IPS-20b (cell line): ENCODE results near the gene CDHR1.

Experiments
- H3K27ac ChIP-seq: one replicate; pipeline ENCODE4 v1.5.1; 2013; ENCODE audit warnings: low read length
- H3K27me3 ChIP-seq: 2 replicates; pipeline ENCODE4 v1.6.1; 2013; ENCODE audit warnings: mild to moderate bottlenecking, low read length, inconsistent platforms; ENCODE audit not compliant: insufficient read depth
- H3K36me3 ChIP-seq: 2 replicates; pipeline ENCODE4 v1.6.1; 2013; ENCODE audit warnings: low read depth, mild to moderate bottlenecking, inconsistent platforms, low read length, moderate library complexity; ENCODE audit not compliant: insufficient read depth
- H3K4me1 ChIP-seq: 2 replicates; pipeline ENCODE4 v1.6.1; 2013; ENCODE audit warnings: mild to moderate bottlenecking, control low read depth, inconsistent platforms, low read length, moderate library complexity; ENCODE audit not compliant: insufficient read depth
- H3K4me3 ChIP-seq: 2 replicates; pipeline ENCODE4 v1.5.1; 2013; ENCODE audit warnings: mild to moderate bottlenecking, low read length, inconsistent platforms
- H3K9ac ChIP-seq: 2 replicates; pipeline ENCODE4 v1.6.1; 2013; ENCODE audit warnings: low read depth, mild to moderate bottlenecking, inconsistent platforms, low read length, moderate library complexity
- H3K9me3 ChIP-seq: 2 replicates; pipeline ENCODE4 v1.6.1; 2013; ENCODE audit warnings: mild to moderate bottlenecking, low read depth, low read length, inconsistent platforms; ENCODE audit not compliant: insufficient read depth

The CDHR1 gene

DNA sequence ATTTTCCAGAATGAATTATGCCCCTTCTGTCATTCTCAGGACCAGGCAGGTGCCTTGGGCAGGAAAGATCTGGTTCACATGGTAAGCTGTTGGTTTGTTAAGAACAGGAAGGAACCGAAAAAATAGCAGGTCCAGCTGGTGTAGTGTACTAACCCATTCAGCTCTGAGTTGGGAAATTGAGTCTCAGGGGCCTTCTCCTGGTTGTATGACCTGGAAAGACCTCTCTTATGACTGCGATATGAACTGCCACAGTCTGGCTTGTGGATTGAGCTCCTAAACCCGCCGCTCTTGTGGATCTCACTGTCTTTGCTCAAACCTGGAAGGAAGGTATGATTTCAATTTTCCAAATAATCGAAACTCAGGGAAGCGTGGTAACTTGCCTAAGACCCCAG is 42.5 kb downstream of the CDHR1 start:
- H3K36me3 ChIP-seq: no peaks in the 10 kb centered on the region
- peaks cover 29% of the 10 kb centered on the region for H3K27me3 ChIP-seq
- no peak overlapping the region for H3K9ac ChIP-seq
- H3K9me3 ChIP-seq: no peaks in the 10 kb centered on the region
- no peaks in the 10 kb centered on the region for H3K4me1 ChIP-seq
- H3K27ac ChIP-seq: no peak overlapping the region
- H3K4me3 ChIP-seq: no peak overlapping the region

DNA sequence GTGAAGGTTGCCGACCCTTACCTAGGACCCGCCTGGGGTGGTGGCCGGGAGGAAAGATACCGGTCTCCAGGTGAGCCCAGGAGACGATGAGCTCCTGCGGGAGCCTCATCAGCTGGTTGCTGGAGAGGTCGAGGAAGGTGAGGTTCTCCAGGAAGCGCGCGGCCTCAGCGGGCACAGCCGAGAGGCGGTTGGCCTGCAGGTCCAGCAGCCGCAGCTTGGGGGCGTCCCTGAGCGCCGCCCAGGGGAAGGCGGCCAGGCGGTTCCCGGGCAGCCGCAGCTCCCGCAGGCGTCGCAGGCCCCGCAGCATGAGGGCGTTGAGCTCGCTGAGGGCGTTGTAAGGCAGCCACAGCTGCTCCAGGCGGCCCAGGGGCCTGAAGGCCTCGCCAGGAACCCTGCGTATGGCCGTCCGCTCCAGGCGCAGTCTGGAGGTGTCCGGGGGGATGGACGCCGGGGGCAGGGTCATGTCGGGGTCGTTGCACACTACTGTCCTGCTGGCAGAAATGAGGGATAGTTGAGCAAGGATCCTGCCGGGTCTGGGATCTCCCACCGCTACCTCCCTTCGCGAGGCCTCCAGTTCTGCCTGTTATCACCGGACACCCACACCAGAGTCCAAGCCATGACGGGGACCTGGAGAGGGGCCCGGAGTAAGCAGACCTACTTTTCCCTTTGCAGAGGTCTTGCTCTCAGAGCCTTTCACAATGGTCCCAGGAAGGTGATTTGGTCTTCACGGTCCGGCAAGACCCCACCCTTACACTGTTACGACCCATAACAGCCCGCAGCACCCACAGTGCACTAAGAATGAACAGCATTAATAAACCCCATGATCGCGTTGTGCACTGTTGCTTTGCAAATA is 43.1 kb downstream of the CDHR1 start:
- H3K27ac ChIP-seq: no peak overlapping the region
- H3K9me3 ChIP-seq: no peaks in the 10 kb centered on the region
- H3K4me1 ChIP-seq: no peaks in the 10 kb centered on the region
- no peaks in the 10 kb centered on the region for H3K36me3 ChIP-seq
- no peak overlapping the region for H3K4me3 ChIP-seq
- H3K9ac ChIP-seq: no peak overlapping the region
- H3K27me3 ChIP-seq: peaks cover 29% of the 10 kb centered on the region

DNA sequence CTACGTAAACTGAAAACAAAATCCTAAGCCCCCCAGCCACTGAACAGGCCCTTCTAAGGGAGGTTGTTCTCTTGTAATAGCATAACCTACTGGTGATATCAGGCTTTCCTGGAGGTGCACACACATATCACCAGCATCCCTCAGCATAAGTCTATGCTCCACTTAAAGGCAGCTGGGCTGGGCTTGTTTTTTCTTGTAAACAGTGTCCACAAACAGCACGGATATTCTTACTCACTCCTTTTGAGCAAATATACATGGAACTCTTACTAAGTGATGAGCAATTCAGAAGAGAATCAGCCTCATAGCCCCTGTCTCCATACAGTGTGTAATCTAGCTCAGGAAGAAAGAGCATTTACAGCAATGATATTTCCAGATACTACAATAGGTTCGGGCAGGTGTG is 44.6 kb downstream of the CDHR1 start:
- Histone ChIP-seq H3K4me3 (no peak overlapping the region), H3K9me3 (no peaks in the 10 kb centered on the region), H3K9ac (no peak overlapping the region), H3K36me3 (no peaks in the 10 kb centered on the region), H3K27me3 (peaks cover 29% of the 10 kb centered on the region), H3K27ac (no peak overlapping the region), H3K4me1 (no peaks in the 10 kb centered on the region)

GRCh38 chr10:84241185-84241790 is 47.0 kb downstream of the CDHR1 start, which contains the start of gene LRIT1:
TSS of gene LRIT1 (minus strand) at chr10:84241546. CDS start at chr10:84241439, 107 bp downstream.
- Histone ChIP-seq H3K4me1 (no peaks in the 10 kb centered on the region), H3K9me3 (no peaks in the 10 kb centered on the region), H3K9ac (no peak within 1 kb of the TSS), H3K27me3 (peaks cover 28% of the 10 kb centered on the region), H3K4me3 (no peak within 1 kb of the TSS), H3K27ac (no peak within 1 kb of the TSS), H3K36me3 (no peaks in the 10 kb centered on the region)

DNA sequence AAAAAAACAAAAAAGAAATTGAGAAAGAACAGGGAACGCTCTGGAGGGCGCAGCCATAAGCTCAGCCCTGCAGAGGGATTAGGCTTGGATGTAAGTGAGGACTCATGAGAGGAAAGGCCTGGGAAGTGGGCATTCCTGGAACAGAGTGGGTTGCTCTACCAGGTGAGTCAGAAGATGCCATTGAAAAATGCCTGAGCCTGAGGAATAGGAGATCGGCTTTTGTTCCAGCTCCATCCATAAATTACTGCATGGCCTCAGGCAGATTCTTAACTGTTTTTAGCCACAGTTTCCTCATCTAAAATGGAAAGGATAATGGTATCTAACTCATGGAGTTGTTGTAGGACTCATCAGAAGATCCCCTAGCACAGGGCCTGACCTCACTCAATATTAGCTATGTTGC is 49.4 kb downstream of the CDHR1 start:
- H3K4me1 ChIP-seq: no peaks in the 10 kb centered on the region
- H3K9ac ChIP-seq: no peak overlapping the region
- no peaks in the 10 kb centered on the region for H3K9me3 ChIP-seq
- H3K36me3 ChIP-seq: no peaks in the 10 kb centered on the region
- H3K27ac ChIP-seq: no peak overlapping the region
- H3K27me3 ChIP-seq: peaks cover 7% of the 10 kb centered on the region; the same call in 1 of the 2 replicates
- no peak overlapping the region for H3K4me3 ChIP-seq

GRCh38 chr10:84244651-84245270 is 50.4 kb downstream of the CDHR1 start, which contains the start of gene RGR:
TSS of gene RGR (plus strand) at chr10:84245053. CDS start at chr10:84245091, 38 bp downstream.
- Histone ChIP-seq H3K36me3 (no peaks in the 10 kb centered on the region), H3K27me3 (peaks cover 5% of the 10 kb centered on the region; the same call in 1 of the 2 replicates), H3K27ac (no peak within 1 kb of the TSS)

GRCh38 chr10:84247496-84247895 is 53.2 kb downstream of the CDHR1 start:
- Histone ChIP-seq H3K9ac (no peak overlapping the region), H3K27ac (no peak overlapping the region), H3K9me3 (no peaks in the 10 kb centered on the region), H3K36me3 (no peaks in the 10 kb centered on the region), H3K4me3 (no peak overlapping the region), H3K4me1 (no peaks in the 10 kb centered on the region), H3K27me3 (no peaks in the 10 kb centered on the region; the same call in 1 of the 2 replicates)

More at GRCh38 chr10:84244651-84245270, 50.4 kb downstream of the CDHR1 start, which contains the start of gene RGR:
- no peaks in the 10 kb centered on the region for H3K9me3 ChIP-seq
- no peak within 1 kb of the TSS for H3K4me3 ChIP-seq
- H3K9ac ChIP-seq: no peak within 1 kb of the TSS
- H3K4me1 ChIP-seq: no peaks in the 10 kb centered on the region

- H3K4me1 ChIP-seq: no peaks in the 10 kb centered on the region
- H3K36me3 ChIP-seq: no peaks in the 10 kb centered on the region
- no peak overlapping the region for H3K27ac ChIP-seq
- H3K27me3 ChIP-seq: no peaks in the 10 kb centered on the region; the same call in 1 of the 2 replicates
- no peaks in the 10 kb centered on the region for H3K9me3 ChIP-seq
- H3K4me3 ChIP-seq: no peak overlapping the region
- H3K9ac ChIP-seq: no peak overlapping the region
These were observed 54.5 kb downstream of the CDHR1 start for GRCh38 chr10:84248794-84249193.

GRCh38 chr10:84254552-84255478 is 60.5 kb downstream of the CDHR1 start:
- Histone ChIP-seq H3K9me3 (no peaks in the 10 kb centered on the region), H3K4me1 (no peaks in the 10 kb centered on the region), H3K27me3 (peaks cover 9% of the 10 kb centered on the region), H3K9ac (no peak overlapping the region), H3K27ac (no peak overlapping the region), H3K4me3 (no peak overlapping the region), H3K36me3 (no peaks in the 10 kb centered on the region)

DNA sequence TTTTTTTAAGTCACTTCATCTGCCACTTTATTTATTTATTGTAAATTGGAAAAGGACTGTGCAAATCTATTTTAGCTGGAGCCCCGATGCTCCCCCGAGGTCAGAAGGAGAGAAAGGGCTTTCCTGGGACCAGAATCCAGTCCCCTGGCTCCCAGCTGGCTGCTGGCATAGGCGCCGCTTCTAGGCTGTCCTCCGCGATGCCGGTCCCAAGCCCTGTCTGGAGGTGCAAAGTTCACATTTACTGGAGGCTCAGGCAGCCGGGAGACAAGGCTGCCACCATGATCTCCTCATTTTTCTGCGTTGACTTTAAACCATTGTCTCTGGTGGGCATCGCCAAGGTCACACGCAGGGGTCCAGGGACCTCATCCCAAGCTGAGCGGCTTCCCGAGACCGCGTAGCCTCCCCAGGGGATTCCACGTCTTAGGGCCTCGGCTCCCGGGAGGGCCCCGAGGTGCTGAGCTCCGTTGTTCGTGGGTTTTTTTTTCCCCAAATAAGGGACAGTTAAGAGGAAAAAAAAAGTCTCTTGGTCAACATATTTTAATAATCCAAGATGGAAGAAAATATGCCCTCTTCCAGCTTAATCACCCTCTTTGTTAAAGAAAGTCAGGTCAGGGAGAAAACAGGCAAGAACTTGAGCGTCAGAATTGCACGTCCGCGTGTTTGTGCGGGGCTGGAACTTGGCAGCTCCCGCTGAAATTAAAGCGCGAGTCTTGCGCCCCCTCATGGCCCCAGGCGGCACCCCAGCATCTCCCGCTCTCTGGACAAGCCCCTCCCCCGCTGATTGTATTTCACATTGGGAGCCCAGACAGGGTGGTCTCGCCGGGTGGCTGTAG is 62.4 kb downstream of the CDHR1 start:
- H3K9me3 ChIP-seq: no peaks in the 10 kb centered on the region
- H3K4me1 ChIP-seq: no peaks in the 10 kb centered on the region
- H3K36me3 ChIP-seq: no peaks in the 10 kb centered on the region
- no peak overlapping the region for H3K9ac ChIP-seq
- peaks cover 9% of the 10 kb centered on the region for H3K27me3 ChIP-seq
- H3K4me3 ChIP-seq: no peak overlapping the region
- no peak overlapping the region for H3K27ac ChIP-seq
